CD14-positive monocyte (primary cell): ENCODE results near the gene ZNF385B. TPM values are rescaled to one million over a fixed set of nuclear protein-coding genes. Genes with fewer than 3 reads are reported as not detected.

Experiments used
- DNase-seq, 3 donors: peaks; one replicate each; pipeline ENCODE4 v3.0.0-alpha.2; 2011 to 2022
- H2AFZ ChIP-seq: 2 replicates; pipeline ENCODE4 v1.6.0; 2012; ENCODE audit warnings: mild to moderate bottlenecking, low read depth, low read length, inconsistent platforms; ENCODE audit not compliant: insufficient read depth, poor library complexity, severe bottlenecking
- H3K27ac ChIP-seq, 2 donors: 1 replicate in 1 of 2; 2 replicates in 1 of 2; pipeline ENCODE4 v1.5.1; 2012 to 2013; ENCODE audit warnings: low read length in 2 of 2, control low read depth in 1 of 2, inconsistent platforms in 1 of 2, low read depth in 1 of 2, mild to moderate bottlenecking in 1 of 2
- H3K27me3 ChIP-seq, 2 donors: one replicate each; pipeline versions ENCODE4 v1.6.0 to v1.6.1; 2011 to 2013; ENCODE audit warnings: low read length in 2 of 2; ENCODE audit not compliant: control insufficient read depth in 2 of 2, insufficient read depth in 2 of 2
- H3K36me3 ChIP-seq, 2 donors: replicated peaks in 1 of 2; 1 replicate in 1 of 2; 2 replicates in 1 of 2; pipeline versions ENCODE4 v1.5.1 to v1.6.1; 2012 to 2013; ENCODE audit warnings: low read length in 2 of 2, control low read depth in 1 of 2, inconsistent platforms in 1 of 2, mild to moderate bottlenecking in 1 of 2; ENCODE audit not compliant: insufficient read depth in 2 of 2, control insufficient read depth in 1 of 2
- H3K4me1 ChIP-seq, 2 donors: 1 replicate in 1 of 2; 2 replicates in 1 of 2; pipeline versions ENCODE4 v1.5.1 to v1.6.1; 2012 to 2013; ENCODE audit warnings: low read length in 2 of 2, control low read depth in 1 of 2, inconsistent platforms in 1 of 2, mild to moderate bottlenecking in 1 of 2, moderate library complexity in 1 of 2; ENCODE audit not compliant: insufficient read depth in 2 of 2, control insufficient read depth in 1 of 2
- H3K4me2 ChIP-seq: replicated peaks from 2 replicates; pipeline ENCODE3; 2012; ENCODE audit warnings: low read length, moderate library complexity, mild to moderate bottlenecking; ENCODE audit not compliant: poor library complexity, severe bottlenecking; ENCODE audit errors: extremely low read depth
- H3K4me3 ChIP-seq, 3 experiments: fragments of 200-600 bp in 1 of 3; sonication (generic) in 1 of 3; replicated peaks in 1 of 3; 1 replicate in 2 of 3; 2 replicates in 1 of 3; pipeline ENCODE4 v1.5.1; 2011 to 2013; ENCODE audit warnings: low read length in 3 of 3, mild to moderate bottlenecking in 3 of 3, control low read depth in 2 of 3, low read depth in 2 of 3, inconsistent platforms in 1 of 3, moderate library complexity in 1 of 3
- H3K79me2 ChIP-seq: 2 replicates; pipeline ENCODE4 v1.6.0; 2012; ENCODE audit warnings: mild to moderate bottlenecking, control low read depth, inconsistent platforms, low read length, moderate library complexity; ENCODE audit not compliant: insufficient read depth
- H3K9ac ChIP-seq: 2 replicates; pipeline ENCODE4 v1.6.0; 2017; ENCODE audit warnings: low read length, mild to moderate bottlenecking; ENCODE audit not compliant: insufficient read depth, poor library complexity, severe bottlenecking
- H3K9me3 ChIP-seq, 2 donors: replicated peaks in 1 of 2; 1 replicate in 1 of 2; 2 replicates in 1 of 2; pipeline versions ENCODE4 v1.5.1 to v1.6.1; 2012 to 2013; ENCODE audit warnings: low read length in 2 of 2, control low read depth in 1 of 2; ENCODE audit not compliant: control insufficient read depth in 1 of 2, insufficient read depth in 1 of 2
- H4K20me1 ChIP-seq: 2 replicates; pipeline ENCODE4 v1.6.0; 2012; ENCODE audit warnings: mild to moderate bottlenecking, low read length, control low read depth, moderate library complexity; ENCODE audit not compliant: insufficient read depth
- H3K27ac Mint-ChIP-seq, 7 donors: one replicate each; pipeline ENCODE4 v1.8.0; 2020; ENCODE audit warnings: mild to moderate bottlenecking in 7 of 7, mixed read lengths in 7 of 7, moderate library complexity in 6 of 7, inconsistent platforms in 2 of 7
- H3K27me3 Mint-ChIP-seq, 3 donors: one replicate each; pipeline ENCODE4 v1.8.0; 2021 to 2022; ENCODE audit warnings: low read depth in 3 of 3, mild to moderate bottlenecking in 3 of 3, mixed read lengths in 3 of 3, moderate library complexity in 3 of 3, inconsistent platforms in 1 of 3
- H3K36me3 Mint-ChIP-seq, 2 donors: one replicate each; pipeline ENCODE4 v1.8.0; 2020; ENCODE audit warnings: mixed read lengths in 2 of 2, inconsistent platforms in 1 of 2, mild to moderate bottlenecking in 1 of 2
- H3K4me1 Mint-ChIP-seq: one replicate; pipeline ENCODE4 v1.8.0; 2020; ENCODE audit warnings: mild to moderate bottlenecking, mixed read lengths
- H3K4me3 Mint-ChIP-seq, 2 donors: one replicate each; pipeline ENCODE4 v1.8.0; 2020; ENCODE audit warnings: mild to moderate bottlenecking in 2 of 2, mixed read lengths in 2 of 2, moderate library complexity in 1 of 2
- H3K9me3 Mint-ChIP-seq, 7 donors: one replicate each; pipeline ENCODE4 v1.8.0; 2020 to 2022; ENCODE audit warnings: mixed read lengths in 7 of 7, mild to moderate bottlenecking in 6 of 7, moderate library complexity in 6 of 7, inconsistent platforms in 2 of 7
- CTCF ChIP-seq: fragments of 200-600 bp; IDR thresholded peaks from one replicate; pipeline ENCODE4 v1.8.0; 2022; ENCODE audit warnings: antibody characterized with exemption, mild to moderate bottlenecking
- WGBS: methylation state at CpG from one replicate; pipeline ENCODE4 v1.1.5; 2013; ENCODE audit warnings: missing lambda C conversion rate; ENCODE audit not compliant: insufficient coverage; 5-methylcytosine and 5-hydroxymethylcytosine counted together
- intact Hi-C, 2 donors: fragments of 100-400 bp; cut with micrococcal nuclease; formaldehyde crosslinking; loops; one replicate each; pipeline versions ENCODE4 v1.15.0 to v1.15.1; 2023
- polyA plus RNA-seq, 3 donors: library from polyadenylated mRNA; depleted of rRNA in 1 of 3; unstranded in 2 of 3; stranded (reverse) in 1 of 3; fragments of 300-500 nt in 2 of 3; fragments of >200 nt in 1 of 3; fragmentation: Illumina TruSeq in 2 of 3; gene quantifications; 1 replicate in 2 of 3; 2 replicates in 1 of 3; pipeline ENCODE4 v1.2.3, GENCODE V29; 2012 to 2021

The ZNF385B gene
- polyA plus RNA-seq, 3 donors, result not detected

- no peak overlapping the region for H3K4me3 Mint-ChIP-seq
- no peak overlapping the region for H3K4me2 ChIP-seq
- H3K79me2 ChIP-seq, result no peaks in the 10 kb centered on the region
- H3K4me1 ChIP-seq, result no peaks in the 10 kb centered on the region
- H3K27me3 ChIP-seq, result no peaks in the 10 kb centered on the region
- intact Hi-C loops, result no loop called here
- no peak for DNase-seq
- H2AFZ ChIP-seq, result no peak overlapping the region
- H3K9me3 ChIP-seq, result no peaks in the 10 kb centered on the region
- H3K4me1 Mint-ChIP-seq, result no peaks in the 10 kb centered on the region
- no peaks in the 10 kb centered on the region for H3K36me3 Mint-ChIP-seq
- H3K9me3 Mint-ChIP-seq, result no peaks in the 10 kb centered on the region
- no peak overlapping the region for H3K27ac ChIP-seq
- no peak for TF ChIP-seq CTCF
- no peaks in the 10 kb centered on the region for H4K20me1 ChIP-seq
- H3K4me3 ChIP-seq, result no peak overlapping the region
- H3K36me3 ChIP-seq, result no peaks in the 10 kb centered on the region
- H3K27me3 Mint-ChIP-seq, result peaks cover 0 to 2% (median 0%) of the 10 kb centered on the region in 3 donors
- no peak overlapping the region for H3K27ac Mint-ChIP-seq
- H3K9ac ChIP-seq, result no peak overlapping the region
Measured at GRCh38 chr2:179720173-179720772, 141.1 kb downstream of the ZNF385B start.

GRCh38 chr2:179715871-179716270 lies 145.5 kb downstream of the ZNF385B start:
- no peak overlapping the region for H3K9ac ChIP-seq
- H2AFZ ChIP-seq, result no peak overlapping the region
- Mint-ChIP-seq H3K27ac (no peak overlapping the region), H3K27me3 (peaks cover 0 to 2% (median 2%) of the 10 kb centered on the region in 3 donors), H3K4me1 (no peaks in the 10 kb centered on the region), H3K4me3 (no peak overlapping the region), H3K36me3 (no peaks in the 10 kb centered on the region), H3K9me3 (peaks cover 0 to 2% (median 0%) of the 10 kb centered on the region in 7 donors)
- no peaks in the 10 kb centered on the region for H3K9me3 ChIP-seq
- WGBS, result no CpG with 5 or more reads among the region's 1 CpG
- TF ChIP-seq CTCF, result no peak
- no peaks in the 10 kb centered on the region for H3K27me3 ChIP-seq
- no peaks in the 10 kb centered on the region for H4K20me1 ChIP-seq
- no peaks in the 10 kb centered on the region for H3K4me1 ChIP-seq
- intact Hi-C loops, result no loop called here
- no peak overlapping the region for H3K4me2 ChIP-seq
- no peak overlapping the region for H3K4me3 ChIP-seq
- no peak for DNase-seq
- H3K79me2 ChIP-seq, result no peaks in the 10 kb centered on the region
- no peaks in the 10 kb centered on the region for H3K36me3 ChIP-seq
- H3K27ac ChIP-seq, result no peak overlapping the region
